ENCODE data around the gene SPOUT1.

- TF ChIP-seq CTCF (IDR thresholded peaks at IDR 0.05; ENCODE audit: poor library complexity, severe bottlenecking) = no peak
- TF ChIP-seq TAF1 (IDR thresholded peaks at IDR 0.05; ENCODE audit: low read depth) = no peak
- TF ChIP-seq MXI1 (conservative IDR thresholded peaks at IDR 0.05; ENCODE audit: poor library complexity, severe bottlenecking) = no peak
- TF ChIP-seq RAD21 (conservative IDR thresholded peaks at IDR 0.05) = no peak
- TF ChIP-seq POLR2AphosphoS5 (IDR thresholded peaks at IDR 0.05) = no peak
- TF ChIP-seq REST (IDR thresholded peaks at IDR 0.05; ENCODE audit: borderline replicate concordance) = no peak
Measured at GRCh38 chr9:128774804-128775203, 54.8 kb downstream of the SPOUT1 start.
